KMS-11 (cell line): ENCODE measurements around the gene MPRIP.

Experiments
- H2AFZ ChIP-seq: fragments of 200-600 bp; sonication (generic); 2 replicates; pipeline ENCODE4 v1.6.1; 2016; ENCODE audit warnings: antibody characterized with exemption, mixed run types, low read depth
- H3K27ac ChIP-seq: fragments of 200-600 bp; sonication (generic); 2 replicates; pipeline ENCODE4 v1.6.1; 2016; ENCODE audit warnings: mild to moderate bottlenecking, mixed run types
- H3K27me3 ChIP-seq: fragments of 200-600 bp; sonication (generic); 2 replicates; pipeline ENCODE4 v1.6.1; 2017; ENCODE audit warnings: mild to moderate bottlenecking, low read depth, mixed run types, moderate library complexity; ENCODE audit not compliant: insufficient read depth
- H3K36me3 ChIP-seq: fragments of 200-600 bp; sonication (generic); 2 replicates; pipeline ENCODE4 v1.6.1; 2017; ENCODE audit warnings: mild to moderate bottlenecking, mixed run types; ENCODE audit not compliant: insufficient read depth
- H3K4me1 ChIP-seq: fragments of 200-600 bp; sonication (generic); 2 replicates; pipeline ENCODE4 v1.6.1; 2016; ENCODE audit warnings: mild to moderate bottlenecking, low read depth, mixed run types; ENCODE audit not compliant: poor library complexity, severe bottlenecking
- H3K4me2 ChIP-seq: fragments of 200-600 bp; sonication (generic); 2 replicates; pipeline ENCODE4 v1.7.0; 2016; ENCODE audit warnings: mild to moderate bottlenecking, mixed run types
- H3K4me3 ChIP-seq: fragments of 200-600 bp; sonication (generic); IDR thresholded peaks from 2 replicates; pipeline ENCODE4 v1.6.1; 2017; ENCODE audit warnings: low read depth, low read length, mixed read lengths; ENCODE audit not compliant: insufficient read depth
- H3K79me2 ChIP-seq: fragments of 200-600 bp; sonication (generic); 2 replicates; pipeline ENCODE4 v1.6.1; 2016; ENCODE audit warnings: low read depth, mixed run types; ENCODE audit not compliant: insufficient read depth
- H3K9ac ChIP-seq: fragments of 200-600 bp; sonication (generic); 2 replicates; pipeline ENCODE4 v1.6.1; 2016; ENCODE audit warnings: mild to moderate bottlenecking, mixed run types
- H4K20me1 ChIP-seq: fragments of 200-600 bp; sonication (generic); 2 replicates; pipeline ENCODE4 v1.6.1; 2016; ENCODE audit warnings: mild to moderate bottlenecking, mixed run types; ENCODE audit not compliant: insufficient read depth
- CTCF ChIP-seq: fragments of 200-600 bp; sonication (generic); conservative IDR thresholded peaks from 2 replicates; pipeline ENCODE4 v1.6.1; 2017; ENCODE audit warnings: low read depth, mild to moderate bottlenecking, antibody characterized with exemption, low read length, moderate library complexity, mixed read lengths

MPRIP gene

GRCh38 chr17:17060001-17060922 lies 18.0 kb downstream of the MPRIP start:
- TF ChIP-seq CTCF, result no peak
- Histone ChIP-seq H2AFZ (no peak overlapping the region), H3K4me2 (no peak overlapping the region), H3K27ac (no peak overlapping the region), H3K4me3 (no peak overlapping the region), H3K4me1 (no peaks in the 10 kb centered on the region), H3K36me3 (no peaks in the 10 kb centered on the region), H3K79me2 (no peaks in the 10 kb centered on the region), H4K20me1 (no peaks in the 10 kb centered on the region), H3K9ac (no peak overlapping the region), H3K27me3 (no peaks in the 10 kb centered on the region)

GRCh38 chr17:17060930-17061329 lies 18.7 kb downstream of the MPRIP start:
- TF ChIP-seq CTCF, result no peak
- no peak overlapping the region for H2AFZ ChIP-seq
- H4K20me1 ChIP-seq, result no peaks in the 10 kb centered on the region
- H3K36me3 ChIP-seq, result no peaks in the 10 kb centered on the region
- H3K27ac ChIP-seq, result no peak overlapping the region
- no peaks in the 10 kb centered on the region for H3K79me2 ChIP-seq
- no peak overlapping the region for H3K4me2 ChIP-seq
- H3K9ac ChIP-seq, result no peak overlapping the region
- H3K4me1 ChIP-seq, result no peaks in the 10 kb centered on the region
- H3K27me3 ChIP-seq, result no peaks in the 10 kb centered on the region
- no peak overlapping the region for H3K4me3 ChIP-seq

GRCh38 chr17:17061516-17061915 lies 19.3 kb downstream of the MPRIP start:
- H3K27ac ChIP-seq, result no peak overlapping the region
- H3K9ac ChIP-seq, result no peak overlapping the region
- no peaks in the 10 kb centered on the region for H3K4me1 ChIP-seq
- H3K27me3 ChIP-seq, result no peaks in the 10 kb centered on the region
- no peaks in the 10 kb centered on the region for H3K36me3 ChIP-seq
- H3K79me2 ChIP-seq, result no peaks in the 10 kb centered on the region
- H2AFZ ChIP-seq, result no peak overlapping the region
- H3K4me2 ChIP-seq, result no peak overlapping the region
- no peak for TF ChIP-seq CTCF
- H4K20me1 ChIP-seq, result no peaks in the 10 kb centered on the region
- H3K4me3 ChIP-seq, result no peak overlapping the region

- Histone ChIP-seq H3K4me3 (no peak overlapping the region), H3K9ac (no peak overlapping the region), H3K36me3 (no peaks in the 10 kb centered on the region), H3K27ac (no peak overlapping the region), H3K4me1 (peaks cover 2% of the 10 kb centered on the region), H2AFZ (no peak overlapping the region), H3K79me2 (no peaks in the 10 kb centered on the region), H4K20me1 (no peaks in the 10 kb centered on the region), H3K4me2 (no peak overlapping the region), H3K27me3 (no peaks in the 10 kb centered on the region)
- TF ChIP-seq CTCF, result no peak
Measured at GRCh38 chr17:17062356-17062755, 20.1 kb downstream of the MPRIP start.
